ENCODE measurements around the gene DHRS12.

DNA sequence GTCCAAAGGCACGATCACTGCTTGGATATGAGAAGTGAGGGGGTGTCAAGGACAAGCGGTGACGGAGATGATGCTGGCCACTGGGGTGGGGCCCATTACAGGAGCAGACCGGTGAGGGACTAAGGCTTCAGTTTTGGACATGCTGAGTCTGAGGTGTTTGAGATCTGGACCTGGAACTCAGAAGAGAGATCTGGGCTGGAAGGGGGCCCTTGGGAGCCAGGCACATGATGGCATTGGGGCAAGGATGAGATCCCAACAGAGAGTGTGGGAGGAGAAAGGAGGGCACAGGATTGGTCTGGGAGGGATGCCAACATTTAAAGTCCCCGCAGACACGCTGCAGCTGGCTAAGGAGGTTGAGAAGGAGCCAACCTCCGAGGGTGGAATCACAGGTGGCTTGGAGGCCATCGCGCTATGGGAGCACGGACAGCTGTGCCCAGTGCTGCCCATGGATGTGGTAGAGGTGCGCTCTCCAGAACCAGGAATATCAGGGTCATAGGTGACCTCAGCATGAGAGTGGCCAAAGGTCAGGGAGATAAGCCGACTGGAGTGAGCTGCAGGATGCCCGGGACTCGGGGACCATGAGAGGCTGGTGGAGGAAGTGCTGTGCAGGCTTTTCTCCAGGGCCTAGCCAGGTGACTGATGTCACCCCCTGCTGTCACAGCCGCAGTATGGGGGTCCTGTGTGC, 21.8 kb downstream of the DHRS12 start:
- TF ChIP-seq, protein P1, sequence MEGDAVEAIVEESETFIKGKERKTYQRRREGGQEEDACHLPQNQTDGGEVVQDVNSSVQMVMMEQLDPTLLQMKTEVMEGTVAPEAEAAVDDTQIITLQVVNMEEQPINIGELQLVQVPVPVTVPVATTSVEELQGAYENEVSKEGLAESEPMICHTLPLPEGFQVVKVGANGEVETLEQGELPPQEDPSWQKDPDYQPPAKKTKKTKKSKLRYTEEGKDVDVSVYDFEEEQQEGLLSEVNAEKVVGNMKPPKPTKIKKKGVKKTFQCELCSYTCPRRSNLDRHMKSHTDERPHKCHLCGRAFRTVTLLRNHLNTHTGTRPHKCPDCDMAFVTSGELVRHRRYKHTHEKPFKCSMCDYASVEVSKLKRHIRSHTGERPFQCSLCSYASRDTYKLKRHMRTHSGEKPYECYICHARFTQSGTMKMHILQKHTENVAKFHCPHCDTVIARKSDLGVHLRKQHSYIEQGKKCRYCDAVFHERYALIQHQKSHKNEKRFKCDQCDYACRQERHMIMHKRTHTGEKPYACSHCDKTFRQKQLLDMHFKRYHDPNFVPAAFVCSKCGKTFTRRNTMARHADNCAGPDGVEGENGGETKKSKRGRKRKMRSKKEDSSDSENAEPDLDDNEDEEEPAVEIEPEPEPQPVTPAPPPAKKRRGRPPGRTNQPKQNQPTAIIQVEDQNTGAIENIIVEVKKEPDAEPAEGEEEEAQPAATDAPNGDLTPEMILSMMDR (conservative IDR thresholded peaks at IDR 0.05 in 1 of 2, IDR thresholded peaks at IDR 0.05 in 1 of 2; ENCODE audit: extremely low read depth in 1 of 2, insufficient read depth in 1 of 2, low read depth in 1 of 2, low read length in 2 of 2) = no peak
- no peak for TF ChIP-seq EZH2 (IDR thresholded peaks at IDR 0.05; ENCODE audit: borderline replicate concordance, low read length)

All from mammary epithelial cell (primary cell).